Endothelial cell of hepatic sinusoid (primary cell): ENCODE results near the gene HOXC9.

ENCODE experiments used
- in situ Hi-C: cut with HindIII; loops from 2 replicates; pipeline ENCODE4 v1.10.0; 2017; ENCODE audit warnings: low sequenced_read_pairs

The HOXC9 gene

DNA sequence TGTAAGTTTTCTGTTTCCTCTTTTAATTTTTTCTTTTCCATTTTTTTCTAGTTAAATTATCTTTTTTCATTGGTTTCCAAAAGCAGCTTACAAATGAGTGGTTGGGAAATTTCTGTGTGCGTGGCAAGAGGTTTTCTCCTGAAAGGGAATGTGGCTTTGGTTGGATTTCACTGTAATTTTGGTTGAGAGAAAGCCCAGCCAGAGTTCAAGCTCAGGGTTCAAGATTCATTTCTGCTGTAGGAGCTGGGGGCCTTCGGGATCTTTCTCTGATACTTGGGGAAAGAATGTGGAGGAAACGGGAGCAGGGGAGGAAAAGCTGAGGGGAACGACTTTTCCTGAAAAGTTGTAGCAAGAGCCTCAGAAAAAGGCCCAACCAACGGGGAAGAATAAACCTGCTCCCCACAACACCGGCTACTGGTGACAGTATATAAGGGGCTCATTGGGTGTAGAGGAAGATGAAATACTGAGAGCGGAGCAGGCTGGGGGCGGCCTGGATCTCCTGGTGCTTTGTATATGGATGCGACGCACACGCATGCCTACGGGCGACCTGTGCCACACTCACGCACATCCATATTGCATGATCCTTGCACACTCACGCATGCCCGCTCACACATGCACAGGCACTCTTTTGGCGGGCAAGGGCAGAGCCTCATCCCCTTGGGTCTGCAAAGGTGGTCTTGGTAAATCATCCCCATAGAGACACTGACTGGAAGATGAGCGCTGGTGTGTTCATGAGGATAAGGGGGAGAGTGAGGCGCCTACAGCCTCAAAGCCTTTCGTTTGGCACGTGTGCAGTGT, 13.1 kb upstream of the HOXC9 start:
- in situ Hi-C loops: no loop called here

DNA sequence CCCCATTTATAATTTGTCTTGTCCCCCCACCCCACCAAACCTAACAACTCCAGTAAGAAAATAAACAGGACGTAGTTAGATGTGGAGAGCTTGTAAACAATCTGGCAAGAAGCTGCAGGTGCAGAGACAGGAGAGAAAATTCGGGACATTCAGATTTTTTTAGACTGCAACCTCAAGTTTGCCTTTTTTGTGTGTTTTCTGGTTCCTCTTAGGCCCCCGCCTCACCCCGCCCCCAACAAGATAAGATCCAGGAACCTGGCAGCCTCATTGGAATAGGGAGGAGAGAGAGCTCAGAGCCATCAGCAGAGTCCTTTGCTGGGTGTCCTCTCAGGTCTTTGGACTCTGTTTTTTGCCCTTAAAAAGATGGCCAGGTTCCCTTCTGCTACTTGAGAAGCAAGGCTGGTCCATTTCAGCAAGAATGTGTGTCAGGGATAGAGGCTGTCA, 12.2 kb upstream of the HOXC9 start:
- in situ Hi-C loops: no loop called here

DNA sequence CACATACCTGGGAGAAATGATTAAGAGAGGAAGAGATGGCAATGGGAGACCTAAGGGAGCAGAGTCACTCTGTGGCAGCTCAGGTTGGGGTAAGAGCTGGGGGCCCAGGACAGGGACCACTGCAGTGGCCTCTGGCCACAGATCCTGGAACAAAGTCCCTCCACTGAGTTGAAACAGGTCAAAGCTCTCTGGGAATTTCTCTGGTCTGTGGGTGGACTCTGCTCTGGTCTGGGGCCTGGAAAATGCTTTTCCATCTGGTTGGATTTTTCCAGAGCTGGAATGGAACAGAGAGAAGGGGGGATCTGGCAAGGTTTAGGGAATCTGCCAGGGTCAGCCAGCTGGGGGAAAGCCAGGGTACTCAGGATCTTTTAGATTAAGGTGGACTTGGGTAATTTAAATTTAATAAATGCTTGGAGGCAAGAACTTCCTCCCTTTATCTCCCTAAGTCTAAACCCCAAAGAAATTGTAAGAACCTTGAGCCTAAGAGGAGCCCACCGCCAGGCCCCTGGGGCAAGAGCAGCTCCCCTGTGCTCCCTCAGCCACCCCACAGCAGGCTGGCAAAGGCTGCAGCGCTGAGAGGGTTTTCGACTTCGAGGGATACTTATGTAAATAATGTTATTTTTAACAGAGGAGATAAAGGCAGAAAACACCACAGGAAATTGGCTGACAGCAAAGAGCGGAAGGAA, 11.3 kb upstream of the HOXC9 start:
- in situ Hi-C loops: no loop called here

DNA sequence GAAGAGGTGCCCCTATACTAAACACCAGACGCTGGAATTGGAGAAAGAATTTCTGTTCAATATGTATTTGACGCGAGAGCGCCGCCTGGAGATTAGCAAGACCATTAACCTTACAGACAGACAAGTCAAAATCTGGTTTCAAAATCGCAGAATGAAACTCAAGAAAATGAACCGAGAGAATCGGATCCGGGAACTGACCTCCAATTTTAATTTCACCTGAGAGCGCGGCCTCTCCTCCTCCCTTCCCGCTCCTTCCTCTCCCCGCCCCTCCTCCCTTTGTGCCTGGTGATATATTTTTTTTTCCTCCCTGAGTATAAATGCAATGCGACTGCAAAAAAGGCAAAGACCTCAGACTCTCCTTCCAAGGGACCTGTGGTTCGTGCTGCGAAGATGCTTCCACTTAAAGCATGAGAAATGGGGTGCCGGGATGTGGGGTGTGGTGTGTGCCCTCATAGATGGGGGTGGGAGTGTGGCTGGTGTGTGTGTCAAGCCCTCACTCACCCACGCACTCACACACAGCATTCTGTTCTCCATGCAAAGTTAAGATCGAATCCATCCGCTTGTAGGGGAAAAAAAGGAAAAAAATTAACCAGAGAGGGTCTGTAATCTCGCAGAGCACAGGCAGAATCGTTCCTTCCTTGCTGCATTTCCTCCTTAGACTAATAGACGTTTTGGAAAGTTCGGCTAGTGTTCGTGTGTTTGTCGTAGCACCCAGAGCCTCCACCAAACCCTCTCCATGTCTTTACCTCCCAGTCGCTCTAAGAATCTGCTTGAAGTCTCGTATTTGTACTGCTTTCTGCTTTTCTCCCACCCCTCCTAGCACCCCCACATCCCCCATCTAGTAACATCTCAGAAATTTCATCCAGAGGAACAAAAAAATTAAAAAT, 10.5 kb upstream of the HOXC9 start:
- in situ Hi-C loops: loop anchor here (5.0 kb wide), 1 partner anchor 228 kb away; no protein-coding TSS in a partner anchor

DNA sequence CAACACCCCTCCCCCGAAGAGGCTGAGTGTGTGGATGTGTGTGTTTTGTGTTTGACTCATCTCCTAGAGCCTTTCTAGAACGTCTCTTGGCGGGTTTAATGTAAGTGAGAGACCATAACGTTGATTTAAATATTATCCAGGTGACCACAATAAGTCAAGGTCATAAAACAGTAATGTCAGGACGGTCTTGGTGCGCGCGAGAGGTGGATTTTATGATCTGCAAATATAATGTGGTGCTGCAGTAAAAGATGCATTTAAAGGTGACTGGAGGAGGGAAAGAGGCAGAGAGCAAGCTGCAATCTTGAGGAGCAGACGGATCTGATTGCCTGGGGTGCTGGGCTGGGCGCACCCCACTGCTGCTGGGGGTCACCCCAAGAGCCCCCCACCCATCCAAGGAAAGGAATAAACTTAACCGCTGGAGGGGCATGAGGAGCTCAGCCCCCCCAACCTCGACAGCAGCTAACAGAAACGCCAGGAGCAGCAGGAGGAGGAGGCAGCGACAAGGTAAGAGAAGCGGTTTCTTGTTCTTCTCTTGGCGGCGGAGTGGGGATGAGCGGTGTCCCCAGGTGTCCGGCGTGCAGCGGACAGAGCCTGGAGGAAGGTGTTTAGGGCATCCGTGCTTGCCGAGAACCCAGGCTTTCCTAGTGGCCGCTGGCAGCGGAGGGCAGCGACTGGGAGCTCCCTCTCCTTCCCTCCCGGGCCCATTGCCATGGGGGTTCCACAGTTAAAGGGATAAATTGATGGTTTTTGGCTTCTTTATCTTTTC, 9.5 kb upstream of the HOXC9 start:
- in situ Hi-C loops: loop anchor here (5.0 kb wide), 1 partner anchor 227 kb away; no protein-coding TSS in a partner anchor

DNA sequence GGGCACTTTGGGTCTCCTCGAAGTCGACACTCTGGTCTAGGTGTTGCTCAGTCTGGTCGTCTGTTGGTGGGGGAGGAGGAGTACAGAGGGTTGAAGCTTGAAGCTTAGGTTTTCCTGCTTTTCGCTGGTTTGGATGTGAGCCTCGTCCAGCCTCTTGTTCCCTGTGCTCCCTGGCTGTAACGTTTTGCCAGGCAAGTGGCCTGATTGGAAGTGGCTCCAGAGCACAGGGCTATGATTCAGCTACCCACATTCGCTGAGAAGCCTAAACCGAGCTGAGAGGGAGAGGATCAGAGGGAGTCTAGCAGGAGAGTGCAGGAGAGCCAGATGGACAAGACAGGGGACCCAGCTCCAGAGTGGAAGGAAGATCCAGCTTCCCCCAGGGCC, 8.9 kb upstream of the HOXC9 start:
- in situ Hi-C loops: loop anchor here (5.0 kb wide), 1 partner anchor 226 kb away; no protein-coding TSS in a partner anchor

DNA sequence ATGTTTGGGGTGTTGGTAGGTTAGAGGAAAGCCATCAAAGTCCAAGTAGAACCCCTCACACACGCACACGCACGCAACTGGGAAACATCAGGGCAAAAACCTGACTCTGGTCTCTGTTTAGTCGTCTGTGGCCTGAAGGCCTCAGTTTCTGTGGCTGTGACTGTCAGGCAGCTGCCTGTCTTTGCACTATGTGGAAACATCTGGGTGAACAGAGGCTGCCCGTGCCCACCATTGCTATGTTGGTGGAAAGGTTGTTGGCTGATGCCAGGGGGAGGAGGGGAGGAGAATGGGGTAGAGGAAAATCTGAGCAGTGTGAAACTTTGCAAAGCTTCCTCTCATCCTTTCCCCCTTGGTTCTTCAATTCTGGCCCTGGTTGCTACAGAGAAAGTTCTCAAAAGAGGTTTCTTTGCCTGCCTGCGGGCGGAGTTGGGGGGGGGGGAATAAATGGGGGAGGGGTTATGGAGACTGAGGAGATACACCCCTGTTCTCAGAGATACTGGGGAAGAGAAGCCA, 7.5 kb upstream of the HOXC9 start:
- in situ Hi-C loops: loop anchor here (5.0 kb wide), 1 partner anchor 225 kb away; no protein-coding TSS in a partner anchor

DNA sequence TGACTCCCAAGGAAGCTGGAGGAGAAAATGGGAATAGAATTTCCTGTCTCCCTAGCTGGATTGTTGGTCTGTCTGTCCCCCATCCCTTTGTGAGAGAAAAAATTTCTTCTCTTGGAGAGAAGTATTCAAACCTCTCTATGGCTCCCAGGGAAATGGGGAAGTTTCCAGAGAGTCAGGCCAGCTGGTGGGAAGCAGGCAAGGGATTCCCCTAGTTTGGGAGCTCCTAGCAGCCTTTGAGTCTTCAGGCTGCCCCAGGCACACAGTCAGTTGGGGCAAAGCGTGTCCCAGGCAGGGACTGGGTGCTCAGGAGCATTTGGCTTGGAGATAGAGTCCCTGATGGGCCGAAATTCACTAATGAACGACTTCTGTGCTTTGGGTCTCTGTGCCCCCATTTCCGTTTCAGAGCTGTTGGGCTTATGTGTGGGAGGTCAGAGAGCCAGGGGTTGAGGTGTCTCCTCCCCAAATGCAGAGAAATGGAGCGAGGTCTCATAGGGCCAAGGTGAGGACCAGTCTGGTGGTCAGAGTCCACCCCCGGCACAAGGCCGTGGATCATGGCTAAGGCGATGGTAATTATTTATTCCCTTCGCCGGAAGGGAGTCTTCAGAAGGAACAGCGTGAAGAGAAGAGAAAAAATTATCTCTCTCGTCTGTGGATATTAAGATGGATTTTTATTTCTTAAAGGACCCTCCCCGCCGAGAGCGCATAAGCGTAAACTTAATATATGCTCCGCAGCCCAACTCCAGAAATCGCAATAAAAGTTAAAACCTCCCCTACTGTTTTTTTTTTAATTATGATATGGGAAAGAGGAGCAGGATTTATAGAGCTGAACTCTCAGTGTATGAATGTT, 6.6 kb upstream of the HOXC9 start:
- in situ Hi-C loops: loop anchor here (5.0 kb wide), 1 partner anchor 224 kb away; no protein-coding TSS in a partner anchor

DNA sequence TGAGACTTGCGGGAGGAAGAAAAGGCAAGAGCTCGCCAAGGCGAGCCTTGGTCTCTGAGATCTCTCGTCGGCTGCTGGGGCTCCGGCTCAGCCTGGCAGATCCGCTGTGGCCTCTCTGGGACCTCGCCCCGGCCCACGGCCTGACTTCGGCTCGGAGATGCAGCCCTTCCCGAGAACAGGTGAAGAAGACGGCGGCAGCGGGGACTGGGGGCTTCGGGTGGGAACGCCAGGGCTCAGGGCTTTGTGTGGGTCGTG, 6.0 kb upstream of the HOXC9 start:
- in situ Hi-C loops: loop anchor here (5.0 kb wide), 1 partner anchor 223 kb away; no protein-coding TSS in a partner anchor

DNA sequence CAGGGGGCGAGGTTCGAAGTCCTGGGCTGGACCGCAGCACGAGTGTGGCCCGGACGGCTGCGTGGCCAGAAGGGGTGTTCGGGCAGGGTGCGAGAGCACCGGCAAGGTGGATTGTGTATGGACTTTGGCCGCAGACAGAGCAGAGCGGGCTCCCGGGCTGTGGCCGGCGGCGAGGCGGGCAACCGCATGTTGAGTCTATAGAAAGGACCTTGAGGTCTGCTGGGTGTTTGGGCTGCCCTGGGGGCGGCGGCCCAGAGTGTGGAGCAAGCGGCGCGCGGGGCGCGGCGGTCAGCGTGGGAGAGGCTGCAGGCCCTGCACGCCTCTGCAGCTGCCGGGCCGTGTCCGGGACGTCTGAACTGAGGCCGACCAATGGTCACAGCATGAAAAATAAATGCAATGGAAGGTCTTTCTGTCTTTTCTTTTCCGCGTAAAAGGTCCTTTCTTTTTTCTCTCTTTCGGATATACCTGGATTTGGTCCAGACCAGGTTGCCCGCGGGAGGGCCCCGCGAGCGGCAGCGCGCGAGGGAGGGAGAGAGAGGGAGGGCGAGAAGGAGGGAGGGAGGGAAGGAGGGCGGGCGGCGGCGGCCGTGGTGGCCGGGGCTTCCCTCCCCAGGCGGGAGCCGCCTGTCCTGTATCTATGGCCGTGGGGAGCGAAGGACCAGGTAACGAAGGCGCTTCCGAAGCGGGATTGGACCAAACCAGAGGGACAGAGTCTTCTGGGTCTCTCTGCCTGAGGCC, 5.5 kb upstream of the HOXC9 start:
- in situ Hi-C loops: loop anchor here (5.0 kb wide), 1 partner anchor 223 kb away; no protein-coding TSS in a partner anchor

DNA sequence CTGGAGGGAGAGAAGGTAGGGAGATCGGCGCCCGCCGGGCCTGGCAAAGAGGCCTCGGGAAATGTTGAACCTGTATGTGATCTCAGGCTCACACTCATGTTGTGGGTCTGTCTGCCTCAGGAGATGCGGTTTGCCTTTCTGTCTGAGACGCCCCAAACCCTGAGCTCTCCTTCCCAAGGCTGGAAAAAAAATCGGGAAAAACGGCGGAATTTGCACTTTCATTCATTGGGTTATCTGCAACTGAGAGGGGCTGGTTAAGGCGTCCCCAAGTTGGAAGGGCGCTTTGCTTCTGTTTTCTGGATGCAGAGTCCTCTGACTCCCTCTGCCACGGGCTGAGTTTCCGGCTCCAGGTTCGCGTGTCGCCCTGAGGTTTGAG, 5.0 kb upstream of the HOXC9 start:
- in situ Hi-C loops: no loop called here

DNA sequence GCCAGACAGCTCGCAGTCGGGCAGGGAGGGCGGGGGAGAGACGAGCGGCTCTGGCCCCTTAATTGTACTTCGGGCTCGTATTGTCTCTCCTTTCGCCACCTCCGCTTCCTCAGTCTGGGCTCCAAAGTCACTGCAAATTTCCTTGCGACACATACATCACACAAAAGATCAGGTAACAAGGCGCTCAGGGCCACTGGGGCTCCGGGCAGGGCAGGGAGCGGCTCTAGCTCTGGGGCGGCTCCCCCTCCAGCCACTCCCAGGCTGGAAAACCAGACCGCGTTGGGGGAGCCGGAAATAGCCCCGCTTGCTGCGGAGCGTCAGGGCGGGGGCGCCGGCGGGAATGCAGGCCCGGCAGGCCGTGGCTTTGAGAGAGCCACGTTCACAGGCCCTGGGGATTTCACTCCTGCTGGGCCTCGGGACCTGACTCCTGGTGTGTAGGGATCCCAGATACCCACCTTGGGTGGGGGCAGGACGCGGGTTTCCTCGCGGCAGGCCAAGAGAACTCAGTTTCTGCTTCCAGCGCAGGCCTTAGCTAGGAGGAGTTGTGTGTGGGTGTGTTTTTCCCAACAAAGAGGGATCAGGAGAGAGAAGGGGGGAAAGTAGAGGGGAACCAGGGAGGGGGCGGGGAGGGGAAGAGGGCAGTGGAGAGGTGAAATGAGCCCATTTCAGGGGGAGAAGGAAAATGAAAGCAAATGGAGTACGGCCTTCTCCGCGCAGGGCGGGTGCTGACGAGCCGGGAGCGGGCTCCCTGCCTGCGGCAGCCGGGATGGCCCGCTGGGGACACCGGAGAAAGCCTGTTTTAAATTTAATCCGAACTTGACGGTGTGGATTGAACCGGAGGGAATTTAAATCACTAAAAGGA, 4.4 kb upstream of the HOXC9 start:
- in situ Hi-C loops: no loop called here

DNA sequence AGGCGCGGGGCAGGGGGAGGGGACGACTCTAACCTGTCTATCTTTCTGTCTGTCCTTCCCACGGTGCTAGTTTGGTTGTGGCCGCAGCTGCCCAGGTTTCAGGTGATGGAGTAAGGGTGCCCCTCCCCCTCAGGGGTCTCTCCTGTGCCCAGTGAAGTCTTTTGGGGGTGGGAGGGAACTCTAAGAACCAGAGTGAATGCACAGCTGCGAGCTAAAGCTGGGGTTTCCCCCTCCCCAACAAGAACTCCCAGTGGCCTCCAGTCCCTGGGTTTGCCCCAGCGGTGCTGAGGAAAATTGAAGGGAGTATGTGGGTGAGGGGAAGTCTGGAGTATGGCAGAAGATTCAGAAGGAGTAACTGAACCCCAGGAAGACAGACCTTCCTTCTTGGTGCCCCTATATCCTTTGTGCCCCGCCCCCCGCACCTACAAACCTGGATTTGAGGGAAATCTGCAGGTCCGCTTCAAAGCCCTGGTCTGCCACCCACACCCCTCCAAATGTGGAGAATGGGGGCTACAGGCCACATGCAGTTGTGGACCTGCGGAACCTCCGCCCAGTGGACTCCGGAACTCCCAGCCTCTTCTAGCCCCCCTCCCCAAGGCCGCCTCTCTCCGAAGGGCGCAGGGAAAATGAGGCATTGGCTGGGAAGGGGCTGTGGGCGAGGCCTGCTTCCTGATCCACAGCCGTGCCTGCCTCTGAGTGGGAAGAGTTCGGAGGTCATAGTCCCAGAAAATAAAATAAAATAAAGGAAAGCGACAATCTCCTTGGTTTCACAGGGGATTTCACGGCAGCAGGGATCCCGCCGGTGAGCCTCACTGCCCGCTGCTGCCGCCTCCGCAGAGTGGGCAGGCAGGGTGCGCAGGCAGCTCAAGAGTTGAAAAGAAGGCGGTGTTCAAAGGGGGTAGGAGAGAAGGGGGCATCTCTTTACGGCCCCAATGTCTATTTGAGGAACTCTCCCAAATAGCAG, 3.4 kb upstream of the HOXC9 start:
- in situ Hi-C loops: no loop called here

DNA sequence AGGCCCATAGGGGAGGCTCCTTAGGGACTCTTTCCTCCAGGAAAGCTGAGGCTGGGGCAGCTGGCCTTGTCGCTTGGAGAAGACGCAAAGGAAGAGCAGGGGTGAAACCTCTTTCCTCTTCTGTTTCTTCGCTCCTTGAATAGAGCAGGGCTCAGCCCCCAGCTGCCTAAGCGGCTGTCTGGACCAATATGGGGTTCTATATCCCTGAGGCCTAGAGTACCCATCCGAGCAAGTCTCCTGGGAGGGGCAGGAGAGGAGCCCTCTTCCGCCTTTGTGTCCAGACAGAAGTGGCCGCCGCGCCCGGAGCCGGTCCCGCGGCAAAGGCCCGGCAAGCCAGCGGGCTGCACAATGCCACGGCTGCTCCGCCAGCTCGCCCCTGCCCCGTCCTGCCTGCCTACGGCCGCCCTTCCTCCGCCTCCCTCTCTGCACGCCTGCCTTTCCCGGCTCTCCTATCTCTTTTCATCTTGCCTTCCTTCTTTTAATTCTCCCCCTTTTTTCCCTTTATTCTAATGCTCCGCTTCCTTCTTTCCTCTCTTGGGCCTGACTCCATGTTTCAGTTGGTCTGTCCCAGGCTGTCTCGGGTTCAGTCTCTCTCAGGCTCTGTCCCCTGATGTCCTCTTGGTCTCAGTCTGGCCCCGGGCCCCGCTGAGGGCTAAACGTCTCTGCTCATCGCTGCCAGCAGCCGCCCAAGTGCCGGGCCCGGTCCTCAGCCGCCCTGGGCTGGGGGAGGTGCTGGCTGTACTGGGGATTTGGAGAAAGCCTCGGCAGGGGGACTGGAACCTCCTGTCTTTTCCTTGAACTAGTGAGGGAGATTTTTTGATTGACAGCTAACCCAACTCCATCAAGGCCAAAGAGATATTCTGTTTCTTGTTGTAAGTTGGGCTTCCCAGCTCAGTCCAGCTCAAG, 2.5 kb upstream of the HOXC9 start:
- in situ Hi-C loops: no loop called here

DNA sequence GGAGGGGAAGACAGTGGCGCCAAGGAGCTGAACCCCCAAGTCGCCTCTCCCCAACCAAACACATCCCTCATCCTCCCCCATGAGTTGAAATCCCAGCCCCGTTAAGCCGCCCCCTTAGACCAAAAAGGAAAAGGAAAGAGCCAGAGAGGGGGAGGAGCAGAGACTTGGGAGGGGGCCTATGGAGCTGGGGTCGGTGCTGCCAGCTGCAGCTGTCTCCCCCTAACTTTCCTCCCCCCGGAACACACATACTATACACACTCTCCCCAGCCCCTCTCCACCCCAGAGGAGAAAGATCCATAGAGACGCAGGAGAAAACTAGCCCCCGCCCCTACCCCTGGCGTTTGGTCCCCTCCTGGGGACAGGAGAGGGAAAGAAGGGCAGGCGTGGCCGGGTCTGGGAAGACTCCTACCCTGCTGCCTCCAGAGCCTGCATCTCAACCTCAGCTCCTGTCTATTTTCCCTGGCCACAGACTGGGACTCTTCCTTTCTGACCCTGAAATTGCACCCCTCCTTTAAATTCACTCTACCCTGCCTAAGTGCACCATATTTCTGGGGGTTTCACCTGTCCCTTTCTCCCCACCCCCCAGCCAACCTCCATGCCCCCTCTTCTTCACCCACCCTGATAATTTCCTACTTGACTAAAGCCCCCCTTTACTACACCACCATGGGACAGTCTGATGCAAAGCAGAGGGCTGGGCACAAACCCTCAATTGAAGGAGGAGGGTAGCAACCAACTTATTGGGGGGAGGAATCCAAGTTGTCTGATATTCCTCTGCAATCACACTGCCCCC, 1.7 kb upstream of the HOXC9 start:
- in situ Hi-C loops: no loop called here
